T1000 (cell line): Measurements from ENCODE around the gene RAB13.
A peak's percentile ranks its signal among the peaks of the same experiment; 100 is the strongest.
"Not testable (repeated sequence)": the region's sequence is repeated elsewhere in the genome, so short reads cannot be mapped to it uniquely, and the experiment has no call there.

ENCODE experiments used
- DNase-seq: peaks from one replicate; lab custom pipeline; 2025; ENCODE audit warnings: mixed read lengths; lab: John Stamatoyannopoulos, UW

The RAB13 gene

DNA sequence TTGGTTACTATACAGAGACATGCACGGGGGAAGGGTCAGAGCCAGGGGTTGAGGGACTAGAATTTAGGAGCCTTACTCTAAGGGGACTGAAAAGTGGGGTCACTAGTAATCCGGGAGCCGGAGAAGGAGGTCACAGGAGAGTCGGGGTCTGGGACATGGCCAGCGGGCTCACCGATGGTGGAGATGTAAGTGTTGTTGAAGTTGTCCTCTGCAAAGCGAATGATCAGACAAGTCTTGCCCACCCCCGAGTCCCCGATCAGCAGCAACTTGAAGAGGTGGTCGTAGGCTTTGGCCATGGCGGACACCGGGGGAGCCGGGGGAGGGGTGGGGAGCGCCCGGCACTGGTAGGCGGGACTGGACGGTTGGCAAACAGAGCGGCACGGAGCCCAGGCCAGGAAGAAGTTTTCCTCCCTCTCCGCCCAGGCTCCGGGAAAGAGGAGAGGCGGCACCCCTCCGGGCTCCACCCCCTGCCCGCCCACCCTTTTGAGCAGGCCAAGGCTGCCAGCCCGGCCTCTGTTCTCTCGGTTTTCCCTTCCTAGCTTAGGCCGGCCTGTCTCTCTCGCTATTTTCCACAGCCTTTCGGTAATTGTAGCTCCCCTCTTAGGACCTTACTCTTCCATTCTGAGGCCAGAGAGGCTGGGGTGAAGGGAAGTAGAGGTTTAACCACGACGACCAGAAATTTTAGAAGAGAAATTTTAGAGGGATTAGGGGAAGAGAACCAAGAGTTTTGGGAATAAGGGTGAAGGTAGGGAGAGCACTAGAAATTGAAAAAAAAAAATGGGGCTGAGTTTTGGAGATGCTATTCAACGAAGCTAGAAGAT is at the start of gene RAB13:
RAB13 (minus strand) TSS at position 399 of the 821 bp plus-strand sequence; CDS start at position 296, 103 bp downstream.
- peak; percentile 68 for DNase-seq

DNA sequence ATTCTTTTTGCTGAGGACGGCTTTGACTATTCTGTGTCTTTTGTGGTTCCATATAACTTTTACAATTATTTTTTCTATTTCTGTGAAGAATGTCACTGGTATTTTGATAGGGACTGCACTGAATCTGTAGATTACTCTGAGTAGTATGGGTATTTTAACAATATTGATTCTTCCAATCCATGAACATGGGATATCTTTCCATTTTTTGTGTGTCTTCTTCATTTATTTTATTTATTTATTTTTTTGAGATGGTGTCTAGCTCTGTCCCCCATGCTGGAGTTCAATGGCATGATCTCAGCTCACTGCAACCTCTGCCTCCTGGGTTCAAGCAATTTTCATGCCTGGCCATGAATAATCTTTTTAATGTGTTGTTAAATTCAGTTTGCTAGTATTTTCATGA is 47.6 kb upstream of the RAB13 start:
- not testable (repeated sequence) for DNase-seq

DNA sequence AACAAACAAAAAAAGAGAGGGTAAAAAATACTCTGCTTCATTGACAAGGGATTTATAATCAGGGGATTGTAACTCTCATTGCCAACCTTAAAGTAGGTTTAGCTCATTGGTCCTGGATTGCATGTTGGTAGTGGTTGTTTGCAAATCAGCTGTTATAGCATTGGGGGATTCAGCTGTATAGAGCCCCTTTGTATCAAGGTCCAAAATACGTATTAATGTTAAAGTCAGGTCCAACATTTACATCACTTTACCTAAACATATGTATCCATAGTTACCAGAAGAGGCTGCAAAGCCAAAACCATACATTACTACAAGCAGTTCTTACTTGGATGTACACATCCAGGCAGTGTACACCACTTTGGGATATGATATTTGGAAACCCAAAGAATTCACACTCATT is 33.8 kb upstream of the RAB13 start:
- no peak for DNase-seq

GRCh38 chr1:154019269-154019668 is 33.1 kb upstream of the RAB13 start:
- DNase-seq, result no peak

GRCh38 chr1:154014154-154014907 is 28.2 kb upstream of the RAB13 start:
- DNase-seq, result no peak

- not testable (repeated sequence) for DNase-seq
These were observed 26.4 kb upstream of the RAB13 start for GRCh38 chr1:154012543-154012942.

GRCh38 chr1:154012129-154012528 is 26.0 kb upstream of the RAB13 start:
- DNase-seq, result no peak

GRCh38 chr1:154006136-154006535 is 20.0 kb upstream of the RAB13 start:
- no peak for DNase-seq

DNA sequence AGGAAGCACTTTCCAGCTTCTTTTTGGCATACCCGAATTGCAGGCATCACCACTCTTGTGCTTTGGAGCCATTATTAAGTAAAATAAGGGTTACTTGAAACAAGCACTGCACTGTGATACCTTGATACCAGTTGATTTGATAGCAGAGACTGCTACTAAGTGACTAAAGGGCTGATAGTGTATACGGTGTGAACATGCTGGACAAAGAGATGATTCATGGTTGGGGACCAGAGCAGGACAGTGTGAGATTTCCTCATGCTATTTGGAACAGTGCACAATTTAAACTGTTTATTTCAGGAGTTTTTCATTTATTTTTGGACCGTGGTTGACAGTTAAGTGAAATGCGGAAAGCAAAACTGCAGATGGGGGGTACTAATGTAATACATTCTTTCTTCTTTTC is 14.3 kb upstream of the RAB13 start:
- no peak for DNase-seq

DNA sequence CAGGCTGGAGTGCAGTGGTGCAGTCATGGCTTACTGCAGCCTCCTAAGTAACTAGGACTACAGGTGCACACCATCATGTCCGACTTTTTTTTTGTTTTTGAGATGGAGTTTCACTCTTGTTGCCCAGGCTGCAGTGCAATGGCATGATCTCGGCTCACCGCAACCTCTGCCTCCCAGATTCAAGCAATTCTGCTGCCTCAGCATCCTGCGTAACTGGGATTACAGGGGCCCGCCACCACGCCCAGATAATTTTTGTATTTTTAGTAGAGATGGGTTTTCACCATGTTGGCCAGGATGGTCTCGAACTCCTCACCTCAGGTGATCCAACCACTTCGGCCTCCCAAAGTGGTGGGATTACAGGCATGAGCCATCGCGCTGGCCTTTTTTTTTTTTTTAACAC is 10.7 kb upstream of the RAB13 start:
- DNase-seq, result not testable (repeated sequence)

DNA sequence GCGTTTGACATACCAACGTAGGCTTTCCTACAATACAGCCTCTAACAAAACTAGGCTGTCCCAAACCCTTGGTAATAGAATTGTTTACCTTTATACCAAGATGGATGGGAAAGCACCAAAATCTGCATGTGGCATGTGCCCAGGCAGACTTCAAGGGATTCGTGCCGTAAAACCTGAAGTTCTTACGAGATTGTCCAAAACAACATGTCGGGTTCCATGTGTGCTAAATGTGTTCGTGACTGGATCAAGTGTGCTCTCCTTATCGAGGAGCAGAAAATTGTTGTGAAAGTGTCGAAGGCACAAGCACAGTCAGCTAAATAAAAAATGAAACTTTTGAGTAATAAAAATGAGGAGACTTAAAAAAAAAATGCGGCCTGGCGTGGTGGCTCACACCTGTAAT is 9.5 kb upstream of the RAB13 start:
- DNase-seq, result no peak

- no peak for DNase-seq
These were observed 9.1 kb upstream of the RAB13 start for GRCh38 chr1:153995202-153995601.

GRCh38 chr1:153991806-153992205 is 5.7 kb upstream of the RAB13 start:
- DNase-seq, result no peak

GRCh38 chr1:153991151-153991630 is 5.1 kb upstream of the RAB13 start:
- no peak for DNase-seq

GRCh38 chr1:153990468-153991150 is 4.5 kb upstream of the RAB13 start, which contains the start of gene RPS27:
Gene RPS27 (plus strand): TSS chr1:153990762. CDS start chr1:153990797, 35 bp downstream.
- DNase-seq, result peak; percentile 86

GRCh38 chr1:153987621-153988020 is 1.5 kb upstream of the RAB13 start:
- DNase-seq, result no peak

DNA sequence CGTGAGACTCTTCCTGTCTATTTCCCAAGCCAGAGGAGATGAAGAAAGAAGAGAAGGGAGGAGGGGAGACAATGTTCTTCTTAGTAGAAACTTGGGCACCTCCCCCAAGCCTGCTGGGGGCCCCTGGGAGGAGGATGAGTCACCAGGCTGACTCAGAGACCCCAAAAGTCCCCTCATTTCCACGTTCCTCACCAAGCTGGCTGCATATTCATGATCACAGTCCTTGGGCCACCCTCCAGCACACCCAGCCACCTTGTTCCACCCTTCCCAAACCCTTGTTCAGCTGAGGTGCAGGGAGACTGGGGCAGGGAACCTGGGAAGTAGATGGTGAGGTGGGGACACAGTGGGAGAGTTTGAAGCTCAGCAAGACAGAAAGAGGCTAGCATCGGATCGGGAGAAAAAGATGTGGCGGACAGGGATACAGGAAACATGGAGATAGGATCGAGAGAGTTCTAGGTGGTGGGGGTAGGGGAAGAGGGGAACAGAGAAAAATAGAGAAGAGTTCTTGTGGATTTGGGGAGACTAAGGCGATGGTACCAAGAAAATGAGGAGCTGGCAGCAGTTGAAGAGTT is 712 bp downstream of the RAB13 start:
- peak; percentile 23 for DNase-seq

GRCh38 chr1:153984123-153984894 is 1.8 kb downstream of the RAB13 start:
- no peak for DNase-seq

DNA sequence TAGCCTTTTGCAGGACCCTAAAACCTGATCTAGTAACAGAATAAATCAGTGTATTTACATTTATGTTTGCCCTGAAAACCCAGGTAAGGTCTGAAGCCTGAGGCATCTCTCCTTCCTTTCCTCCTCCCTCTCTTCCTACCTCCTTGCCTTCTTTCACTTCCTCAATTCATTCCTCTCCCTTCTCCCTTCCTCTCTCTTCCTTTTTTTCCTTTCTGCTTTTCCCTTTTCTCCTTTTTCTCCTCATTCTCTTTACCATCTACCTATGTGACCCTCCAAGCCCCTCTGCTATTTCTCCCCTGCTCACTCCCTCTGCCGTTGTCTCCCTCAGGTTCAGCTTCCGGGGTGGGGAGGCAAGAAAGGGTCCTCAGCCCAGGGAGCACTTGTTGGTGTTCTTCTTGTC is 4.4 kb downstream of the RAB13 start:
- DNase-seq, result not testable (repeated sequence)

- DNase-seq, result not testable (repeated sequence)
These were observed 7.0 kb downstream of the RAB13 start for GRCh38 chr1:153979091-153979490.

DNA sequence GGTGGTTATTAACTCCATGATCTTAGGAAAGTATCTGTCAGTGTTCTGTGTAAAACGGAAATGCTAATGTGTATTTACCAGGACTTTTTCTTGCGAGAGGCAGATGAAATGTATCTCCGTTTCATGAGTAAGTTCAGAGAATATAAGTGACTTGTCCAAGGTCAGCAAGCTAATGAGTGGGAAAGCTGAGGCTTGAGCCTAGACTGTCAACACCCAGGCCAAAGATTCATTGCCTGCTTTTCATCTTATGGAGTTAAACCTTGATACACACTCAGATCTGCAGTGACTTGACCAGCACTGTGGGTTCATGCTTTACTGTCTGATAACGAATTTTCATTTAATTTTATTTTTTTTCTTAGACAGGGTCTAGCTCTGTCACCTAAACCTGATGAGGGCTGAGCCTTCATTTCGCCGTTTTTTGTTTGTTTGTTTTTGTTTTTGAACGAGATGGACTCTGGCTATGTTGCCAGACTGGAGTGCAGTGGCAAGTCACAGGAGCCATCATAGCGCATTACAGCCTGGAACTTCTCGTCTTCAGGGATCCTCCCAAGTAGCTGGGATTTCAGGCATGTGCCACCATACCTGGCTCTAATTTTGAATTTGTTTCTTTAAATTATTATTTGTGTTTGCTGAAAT is 7.7 kb downstream of the RAB13 start:
- DNase-seq, result no peak
